GM19193 (cell line): ENCODE measurements around the gene RREB1.

Experiments used
- POLR2A ChIP-seq: IDR thresholded peaks from 4 replicates; pipeline ENCODE4 v1.6.1; 2011; ENCODE audit not compliant: insufficient read depth, insufficient read length; ENCODE audit errors: extremely low read depth

The RREB1 gene

GRCh38 chr6:7142918-7143475 is 35.2 kb downstream of the RREB1 start:
- TF ChIP-seq POLR2A, result no peak

- no peak for TF ChIP-seq POLR2A
These were observed 35.8 kb downstream of the RREB1 start for GRCh38 chr6:7143476-7143974.

- TF ChIP-seq POLR2A, result no peak
These were observed 37.3 kb downstream of the RREB1 start for GRCh38 chr6:7144872-7145584.

- TF ChIP-seq POLR2A, result no peak
These were observed 37.8 kb downstream of the RREB1 start for GRCh38 chr6:7145585-7145884.

GRCh38 chr6:7145885-7146828 is 38.4 kb downstream of the RREB1 start:
- peak; percentile 44 for TF ChIP-seq POLR2A

- no peak for TF ChIP-seq POLR2A
These were observed 39.4 kb downstream of the RREB1 start for GRCh38 chr6:7147051-7147671.

- TF ChIP-seq POLR2A, result no peak
These were observed 40.5 kb downstream of the RREB1 start for GRCh38 chr6:7148100-7148822.

- no peak for TF ChIP-seq POLR2A
These were observed 42.8 kb downstream of the RREB1 start for GRCh38 chr6:7150381-7151064.

GRCh38 chr6:7151381-7151780 is 43.6 kb downstream of the RREB1 start:
- no peak for TF ChIP-seq POLR2A

GRCh38 chr6:7152462-7152861 is 44.7 kb downstream of the RREB1 start:
- no peak for TF ChIP-seq POLR2A

GRCh38 chr6:7153789-7154188 is 46.0 kb downstream of the RREB1 start:
- TF ChIP-seq POLR2A, result no peak

GRCh38 chr6:7154341-7155139 is 46.8 kb downstream of the RREB1 start:
- no peak for TF ChIP-seq POLR2A
